Measurements from ENCODE around the gene DNAH1. TPM values are rescaled to one million over a fixed set of nuclear protein-coding genes. Genes with fewer than 3 reads are reported as not detected.

DNAH1 gene
- total RNA-seq, 2 donors from 2014 or later = 1.5 to 2.5 TPM

- Histone ChIP-seq H3K27me3 (no peaks in the 10 kb centered on the region), H3K27ac (no peak overlapping the region), H3K9me3 (no peaks in the 10 kb centered on the region), H3K4me1 (peaks cover 0 to 24% of the 10 kb centered on the region in 2 donors), H3K36me3 (no peaks in the 10 kb centered on the region), H3K4me3 (no peak overlapping the region)
- no peak for TF ChIP-seq CTCF (IDR thresholded peaks at IDR 0.05)
- no peak for DNase-seq (ENCODE audit: low spot score)
Measured at GRCh38 chr3:52415800-52416199, 99.7 kb downstream of the DNAH1 start.

- Histone ChIP-seq H3K36me3 (no peaks in the 10 kb centered on the region), H3K9me3 (no peaks in the 10 kb centered on the region), H3K4me3 (no peak overlapping the region), H3K27me3 (no peaks in the 10 kb centered on the region), H3K4me1 (no peaks in the 10 kb centered on the region), H3K27ac (no peak overlapping the region)
- no peak for TF ChIP-seq CTCF (IDR thresholded peaks at IDR 0.05)
- DNase-seq (ENCODE audit: low spot score) = no peak
Measured at GRCh38 chr3:52420388-52420787, 104.3 kb downstream of the DNAH1 start.

GRCh38 chr3:52422669-52423068, 106.5 kb downstream of the DNAH1 start:
- Histone ChIP-seq H3K27ac (no peak overlapping the region), H3K36me3 (no peaks in the 10 kb centered on the region), H3K4me1 (no peaks in the 10 kb centered on the region), H3K27me3 (no peaks in the 10 kb centered on the region), H3K9me3 (no peaks in the 10 kb centered on the region), H3K4me3 (no peak overlapping the region)
- no peak for DNase-seq (ENCODE audit: low spot score)
- no peak for TF ChIP-seq CTCF (IDR thresholded peaks at IDR 0.05)

GRCh38 chr3:52423173-52423572, 107.1 kb downstream of the DNAH1 start:
- H3K9me3 ChIP-seq = no peaks in the 10 kb centered on the region
- H3K36me3 ChIP-seq = no peaks in the 10 kb centered on the region
- no peaks in the 10 kb centered on the region for H3K27me3 ChIP-seq
- DNase-seq (ENCODE audit: low spot score) = no peak
- no peak overlapping the region for H3K27ac ChIP-seq
- no peaks in the 10 kb centered on the region for H3K4me1 ChIP-seq
- no peak overlapping the region for H3K4me3 ChIP-seq
- TF ChIP-seq CTCF (IDR thresholded peaks at IDR 0.05) = no peak

- TF ChIP-seq CTCF (IDR thresholded peaks at IDR 0.05) = peak; percentile 26 to 80
- no peak for DNase-seq (ENCODE audit: low spot score)
- Histone ChIP-seq H3K9me3 (no peaks in the 10 kb centered on the region), H3K4me1 (peaks cover 0 to 37% of the 10 kb centered on the region in 2 donors), H3K4me3 (no peak overlapping the region), H3K27me3 (no peaks in the 10 kb centered on the region), H3K36me3 (no peaks in the 10 kb centered on the region), H3K27ac (peak overlapping the region in 1 of 2 donors; percentile 10)
Measured at GRCh38 chr3:52428151-52429005, 112.3 kb downstream of the DNAH1 start.

Measured in right atrium auricular region (tissue), 2 donors.